Measurements from ENCODE around the gene CAPN11. TPM values are rescaled to one million over a fixed set of nuclear protein-coding genes. Genes with fewer than 3 reads are reported as not detected.
A peak's percentile ranks its signal among the peaks of the same experiment; 100 is the strongest.

The CAPN11 gene
- total and polyA plus RNA-seq, 9 of the 15 experiments (the other 6 are each of a cell fraction or from before 2014, with no cell fraction given), result 0.03 to 0.61 (median 0.17) TPM; not detected in 1

DNA sequence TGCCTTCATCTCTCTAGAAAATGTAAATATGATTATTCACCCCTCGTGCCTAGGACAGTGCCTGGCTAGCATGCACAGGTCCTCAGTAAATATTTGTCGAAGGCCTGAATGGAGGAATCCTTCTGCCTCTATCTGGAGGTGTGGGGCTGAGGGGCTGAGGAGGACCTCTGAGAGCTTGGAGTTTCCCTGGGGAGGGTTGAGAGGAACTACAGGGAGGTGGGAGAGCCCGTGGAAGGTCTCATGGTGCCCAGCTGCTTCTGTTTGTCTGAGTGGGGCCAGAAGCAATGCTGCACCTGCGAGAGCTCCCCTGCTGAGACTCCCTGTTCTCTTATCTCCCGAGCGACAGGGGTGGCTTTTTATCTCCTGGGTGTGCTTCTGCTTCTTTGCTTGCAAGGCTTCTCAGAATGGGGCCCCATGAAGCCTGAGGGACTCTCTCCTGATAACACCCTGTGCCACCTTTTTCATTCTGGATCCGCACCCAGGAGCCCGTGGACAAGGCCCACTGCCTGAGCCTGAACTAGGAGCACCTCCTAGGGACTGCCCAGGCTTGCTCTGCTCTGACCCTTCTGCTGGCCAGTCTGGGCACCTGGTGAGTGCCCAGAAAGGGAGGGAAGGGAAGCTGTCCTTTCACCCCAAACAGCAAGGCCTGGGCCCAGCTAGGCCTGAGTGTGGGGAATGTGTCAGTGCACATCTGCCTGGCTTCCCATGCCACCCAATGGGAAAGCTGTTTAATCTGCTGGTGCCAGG is 67.1 kb downstream of the CAPN11 start (continued):
- TF ChIP-seq, protein P1, sequence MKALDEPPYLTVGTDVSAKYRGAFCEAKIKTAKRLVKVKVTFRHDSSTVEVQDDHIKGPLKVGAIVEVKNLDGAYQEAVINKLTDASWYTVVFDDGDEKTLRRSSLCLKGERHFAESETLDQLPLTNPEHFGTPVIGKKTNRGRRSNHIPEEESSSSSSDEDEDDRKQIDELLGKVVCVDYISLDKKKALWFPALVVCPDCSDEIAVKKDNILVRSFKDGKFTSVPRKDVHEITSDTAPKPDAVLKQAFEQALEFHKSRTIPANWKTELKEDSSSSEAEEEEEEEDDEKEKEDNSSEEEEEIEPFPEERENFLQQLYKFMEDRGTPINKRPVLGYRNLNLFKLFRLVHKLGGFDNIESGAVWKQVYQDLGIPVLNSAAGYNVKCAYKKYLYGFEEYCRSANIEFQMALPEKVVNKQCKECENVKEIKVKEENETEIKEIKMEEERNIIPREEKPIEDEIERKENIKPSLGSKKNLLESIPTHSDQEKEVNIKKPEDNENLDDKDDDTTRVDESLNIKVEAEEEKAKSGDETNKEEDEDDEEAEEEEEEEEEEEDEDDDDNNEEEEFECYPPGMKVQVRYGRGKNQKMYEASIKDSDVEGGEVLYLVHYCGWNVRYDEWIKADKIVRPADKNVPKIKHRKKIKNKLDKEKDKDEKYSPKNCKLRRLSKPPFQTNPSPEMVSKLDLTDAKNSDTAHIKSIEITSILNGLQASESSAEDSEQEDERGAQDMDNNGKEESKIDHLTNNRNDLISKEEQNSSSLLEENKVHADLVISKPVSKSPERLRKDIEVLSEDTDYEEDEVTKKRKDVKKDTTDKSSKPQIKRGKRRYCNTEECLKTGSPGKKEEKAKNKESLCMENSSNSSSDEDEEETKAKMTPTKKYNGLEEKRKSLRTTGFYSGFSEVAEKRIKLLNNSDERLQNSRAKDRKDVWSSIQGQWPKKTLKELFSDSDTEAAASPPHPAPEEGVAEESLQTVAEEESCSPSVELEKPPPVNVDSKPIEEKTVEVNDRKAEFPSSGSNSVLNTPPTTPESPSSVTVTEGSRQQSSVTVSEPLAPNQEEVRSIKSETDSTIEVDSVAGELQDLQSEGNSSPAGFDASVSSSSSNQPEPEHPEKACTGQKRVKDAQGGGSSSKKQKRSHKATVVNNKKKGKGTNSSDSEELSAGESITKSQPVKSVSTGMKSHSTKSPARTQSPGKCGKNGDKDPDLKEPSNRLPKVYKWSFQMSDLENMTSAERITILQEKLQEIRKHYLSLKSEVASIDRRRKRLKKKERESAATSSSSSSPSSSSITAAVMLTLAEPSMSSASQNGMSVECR (CRISPR knock-in tag; IDR thresholded peaks at IDR 0.05), result no peak
- TF ChIP-seq, protein P2, sequence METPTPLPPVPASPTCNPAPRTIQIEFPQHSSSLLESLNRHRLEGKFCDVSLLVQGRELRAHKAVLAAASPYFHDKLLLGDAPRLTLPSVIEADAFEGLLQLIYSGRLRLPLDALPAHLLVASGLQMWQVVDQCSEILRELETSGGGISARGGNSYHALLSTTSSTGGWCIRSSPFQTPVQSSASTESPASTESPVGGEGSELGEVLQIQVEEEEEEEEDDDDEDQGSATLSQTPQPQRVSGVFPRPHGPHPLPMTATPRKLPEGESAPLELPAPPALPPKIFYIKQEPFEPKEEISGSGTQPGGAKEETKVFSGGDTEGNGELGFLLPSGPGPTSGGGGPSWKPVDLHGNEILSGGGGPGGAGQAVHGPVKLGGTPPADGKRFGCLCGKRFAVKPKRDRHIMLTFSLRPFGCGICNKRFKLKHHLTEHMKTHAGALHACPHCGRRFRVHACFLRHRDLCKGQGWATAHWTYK (CRISPR knock-in tag; IDR thresholded peaks at IDR 0.05), result peak; percentile 74
- TF ChIP-seq JUNB (CRISPR knock-in tag; conservative IDR thresholded peaks at IDR 0.05) (0 out of 2 replicates have a peak, but pooled peaks have one; percentile 27), ETV5 (CRISPR knock-in tag; IDR thresholded peaks at IDR 0.05; ENCODE audit: low read depth) (no peak), LCOR (CRISPR knock-in tag; IDR thresholded peaks at IDR 0.05) (no peak), SAP30 (IDR thresholded peaks at IDR 0.05; ENCODE audit: borderline replicate concordance, insufficient read depth, low read depth, low read length, poor library complexity, severe bottlenecking) (no peak), DACH1 (IDR thresholded peaks at IDR 0.05; ENCODE audit: partially characterized antibody) (no peak), ZNF197 (CRISPR knock-in tag; IDR thresholded peaks at IDR 0.05; ENCODE audit: low read depth) (peak; percentile 86), RAD21 (CRISPR knock-in tag; conservative IDR thresholded peaks at IDR 0.05 in 1 of 2, IDR thresholded peaks at IDR 0.05 in 1 of 2) (peak in 1 of 2 experiments; percentile 3; a peak in 1 of 4 replicates), ZBTB7A (IDR thresholded peaks at IDR 0.05; ENCODE audit: borderline replicate concordance, control insufficient read depth, low read depth, low read length) (peak; percentile 55; the same call in 1 of the 2 replicates), NUFIP1 (IDR thresholded peaks at IDR 0.05; ENCODE audit: partially characterized antibody) (no peak)
- TF ChIP-seq, protein P3, sequence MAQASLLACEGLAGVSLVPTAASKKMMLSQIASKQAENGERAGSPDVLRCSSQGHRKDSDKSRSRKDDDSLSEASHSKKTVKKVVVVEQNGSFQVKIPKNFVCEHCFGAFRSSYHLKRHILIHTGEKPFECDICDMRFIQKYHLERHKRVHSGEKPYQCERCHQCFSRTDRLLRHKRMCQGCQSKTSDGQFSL (CRISPR knock-in tag; IDR thresholded peaks at IDR 0.05), result no peak
- TF ChIP-seq, protein P3 (tag; IDR thresholded peaks at IDR 0.05), result no peak
- TF ChIP-seq, protein P4, sequence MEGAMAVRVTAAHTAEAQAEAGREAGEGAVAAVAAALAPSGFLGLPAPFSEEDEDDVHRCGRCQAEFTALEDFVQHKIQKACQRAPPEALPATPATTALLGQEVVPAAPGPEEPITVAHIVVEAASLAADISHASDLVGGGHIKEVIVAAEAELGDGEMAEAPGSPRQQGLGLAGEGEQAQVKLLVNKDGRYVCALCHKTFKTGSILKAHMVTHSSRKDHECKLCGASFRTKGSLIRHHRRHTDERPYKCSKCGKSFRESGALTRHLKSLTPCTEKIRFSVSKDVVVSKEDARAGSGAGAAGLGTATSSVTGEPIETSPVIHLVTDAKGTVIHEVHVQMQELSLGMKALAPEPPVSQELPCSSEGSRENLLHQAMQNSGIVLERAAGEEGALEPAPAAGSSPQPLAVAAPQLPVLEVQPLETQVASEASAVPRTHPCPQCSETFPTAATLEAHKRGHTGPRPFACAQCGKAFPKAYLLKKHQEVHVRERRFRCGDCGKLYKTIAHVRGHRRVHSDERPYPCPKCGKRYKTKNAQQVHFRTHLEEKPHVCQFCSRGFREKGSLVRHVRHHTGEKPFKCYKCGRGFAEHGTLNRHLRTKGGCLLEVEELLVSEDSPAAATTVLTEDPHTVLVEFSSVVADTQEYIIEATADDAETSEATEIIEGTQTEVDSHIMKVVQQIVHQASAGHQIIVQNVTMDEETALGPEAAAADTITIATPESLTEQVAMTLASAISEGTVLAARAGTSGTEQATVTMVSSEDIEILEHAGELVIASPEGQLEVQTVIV (CRISPR knock-in tag; IDR thresholded peaks at IDR 0.05; ENCODE audit: borderline replicate concordance), result no peak
- TF ChIP-seq, protein P5, sequence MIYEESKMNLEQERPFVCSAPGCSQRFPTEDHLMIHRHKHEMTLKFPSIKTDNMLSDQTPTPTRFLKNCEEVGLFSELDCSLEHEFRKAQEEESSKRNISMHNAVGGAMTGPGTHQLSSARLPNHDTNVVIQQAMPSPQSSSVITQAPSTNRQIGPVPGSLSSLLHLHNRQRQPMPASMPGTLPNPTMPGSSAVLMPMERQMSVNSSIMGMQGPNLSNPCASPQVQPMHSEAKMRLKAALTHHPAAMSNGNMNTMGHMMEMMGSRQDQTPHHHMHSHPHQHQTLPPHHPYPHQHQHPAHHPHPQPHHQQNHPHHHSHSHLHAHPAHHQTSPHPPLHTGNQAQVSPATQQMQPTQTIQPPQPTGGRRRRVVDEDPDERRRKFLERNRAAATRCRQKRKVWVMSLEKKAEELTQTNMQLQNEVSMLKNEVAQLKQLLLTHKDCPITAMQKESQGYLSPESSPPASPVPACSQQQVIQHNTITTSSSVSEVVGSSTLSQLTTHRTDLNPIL (CRISPR knock-in tag; IDR thresholded peaks at IDR 0.05), result no peak

Data from K562 (cell line).